ENCODE results near the gene ARID5A.

GRCh38 chr2:96564026-96564425 lies 27.5 kb downstream of the ARID5A start:
- TF ChIP-seq POLR2AphosphoS5 (IDR thresholded peaks at IDR 0.05; ENCODE audit: low read depth, low read length) (no peak), POLR2A (IDR thresholded peaks at IDR 0.05; ENCODE audit: low read depth, low read length) (no peak), PAX5 (IDR thresholded peaks at IDR 0.05; ENCODE audit: insufficient read depth, low read length, severe bottlenecking) (no peak), TAF1 (IDR thresholded peaks at IDR 0.05; ENCODE audit: low read depth, low read length) (no peak), SPI1 (IDR thresholded peaks at IDR 0.05; ENCODE audit: low read depth, low read length) (no peak)
